Activated naive CD8-positive, alpha-beta T cell treated with anti-CD3 and anti-CD28 coated beads, Interleukin-2, amount 10 ng/mL, durations not matched to agents 7 days and 5 days (primary cell): ENCODE data around the gene UPF2. TPM values are rescaled to one million over a fixed set of nuclear protein-coding genes. Genes with fewer than 3 reads are reported as not detected.
"Not testable (repeated sequence)": the region's sequence is repeated elsewhere in the genome, so short reads cannot be mapped to it uniquely, and the experiment has no call there.

ENCODE experiments used
- ATAC-seq: fragments of 150-1000 bp; cut with Tn5 transposase; one replicate; pipeline ENCODE4 v1.10.0; 2021; ENCODE audit warnings: low read depth, moderate library complexity
- POLR2A ChIA-PET: fragments of 350-600 bp; sonication (Branson Sonifier 250); formaldehyde crosslinking; loops from one replicate; lab custom pipeline; 2021; ENCODE audit warnings: antibody characterized with exemption; lab: Charles Lee
- DNase-seq: peaks from one replicate; pipeline ENCODE4 v3.0.0; 2021
- H3K27ac Mint-ChIP-seq: one replicate; pipeline ENCODE4 v1.8.0; 2022; ENCODE audit warnings: mild to moderate bottlenecking, mixed read lengths
- H3K27me3 Mint-ChIP-seq: one replicate; pipeline ENCODE4 v1.8.0; 2022; ENCODE audit warnings: mild to moderate bottlenecking, moderate library complexity, mixed read lengths
- H3K36me3 Mint-ChIP-seq: one replicate; pipeline ENCODE4 v1.8.0; 2021; ENCODE audit warnings: mild to moderate bottlenecking, mixed read lengths
- H3K4me1 Mint-ChIP-seq: one replicate; pipeline ENCODE4 v1.8.0; 2021; ENCODE audit warnings: mixed read lengths
- H3K4me3 Mint-ChIP-seq: one replicate; pipeline ENCODE4 v1.8.0; 2022; ENCODE audit warnings: mild to moderate bottlenecking, moderate library complexity, mixed read lengths
- H3K9me3 Mint-ChIP-seq: one replicate; pipeline ENCODE4 v1.8.0; 2021; ENCODE audit warnings: mixed read lengths
- total RNA-seq, 2 experiments: library from RNA; stranded (reverse); gene quantifications; one replicate each; pipeline ENCODE4 v1.2.3, GENCODE V29; 2021

UPF2 gene
- total RNA-seq, 2 experiments from 2014 or later, result 30.4 to 31.0 TPM

GRCh38 chr10:11889263-11889662, 153.3 kb downstream of the UPF2 start:
- H3K27ac Mint-ChIP-seq, DNase-seq, H3K9me3 Mint-ChIP-seq, ATAC-seq, H3K4me1 Mint-ChIP-seq, H3K4me3 Mint-ChIP-seq, H3K27me3 Mint-ChIP-seq, POLR2A ChIA-PET, H3K36me3 Mint-ChIP-seq: not testable (repeated sequence)

DNA sequence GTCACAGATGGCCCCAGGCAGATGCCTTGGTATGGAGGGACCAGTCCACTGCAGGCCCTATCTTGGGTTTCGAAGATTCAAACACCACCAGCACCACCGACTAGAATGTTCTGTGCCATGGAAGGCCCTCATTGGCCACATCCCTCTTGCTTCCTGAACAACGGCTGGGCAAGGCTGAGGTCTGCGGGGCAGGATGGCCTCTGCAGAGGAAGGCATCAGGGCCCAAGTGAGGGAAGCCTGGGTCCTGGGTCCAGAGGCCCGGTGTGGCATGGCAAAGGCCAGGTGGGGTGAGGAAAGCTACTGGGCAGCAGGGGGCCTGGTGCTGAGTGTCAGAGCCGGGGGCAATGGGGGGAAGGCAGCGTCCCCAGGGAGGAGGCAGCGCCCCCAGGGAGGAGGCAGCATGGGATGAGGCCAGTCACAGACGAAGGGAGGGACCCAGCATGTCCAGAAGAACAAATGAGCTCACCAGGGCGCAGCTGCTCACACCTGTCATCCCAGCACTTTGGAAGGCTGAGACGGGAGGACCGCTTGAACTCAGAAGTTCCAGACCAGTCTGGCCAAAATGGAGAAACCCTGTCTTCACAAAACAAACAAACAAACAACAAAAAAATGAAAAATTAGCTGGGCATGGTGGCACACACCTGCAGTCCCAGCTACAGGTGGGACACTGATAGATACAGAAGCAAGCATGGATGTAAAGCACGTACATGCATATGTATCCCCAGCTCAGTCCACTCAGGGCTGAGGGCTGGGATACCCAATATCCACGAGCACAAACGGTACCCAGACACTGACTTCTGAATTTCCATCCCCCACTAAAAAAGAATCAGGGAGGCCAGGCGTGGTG, 155.0 kb downstream of the UPF2 start:
- ATAC-seq (no peak), DNase-seq (no peak)
- Mint-ChIP-seq H3K4me1 (peaks cover 5% of the 10 kb centered on the region), H3K36me3 (no peaks in the 10 kb centered on the region), H3K4me3 (no peak overlapping the region), H3K27me3 (no peaks in the 10 kb centered on the region), H3K9me3 (no peaks in the 10 kb centered on the region), H3K27ac (no peak overlapping the region)
- POLR2A ChIA-PET, result no interaction called here

- Mint-ChIP-seq H3K9me3 (no peaks in the 10 kb centered on the region), H3K4me1 (peaks cover 9% of the 10 kb centered on the region), H3K27ac (no peak overlapping the region)
These were observed 155.8 kb downstream of the UPF2 start for GRCh38 chr10:11886851-11887250.

DNA sequence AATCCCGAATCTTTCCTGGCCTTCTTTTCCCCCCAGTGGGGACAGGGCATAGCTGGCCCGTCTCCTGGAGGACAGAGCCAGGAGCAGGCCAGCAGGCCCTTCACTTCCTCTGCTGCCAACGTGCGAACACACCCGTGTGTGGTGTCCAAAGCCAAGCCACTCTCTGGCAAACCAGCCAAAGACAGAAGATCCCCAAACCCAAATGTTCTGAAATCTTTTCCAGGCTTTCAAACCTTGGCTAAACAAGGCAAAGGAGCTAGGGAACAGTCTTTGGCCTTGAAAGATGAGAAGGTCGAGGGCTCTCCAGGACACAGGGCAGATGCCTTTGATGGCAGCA, 156.5 kb downstream of the UPF2 start:
- ATAC-seq (no peak), DNase-seq (no peak)
- Mint-ChIP-seq H3K27me3 (no peaks in the 10 kb centered on the region), H3K9me3 (no peaks in the 10 kb centered on the region), H3K4me3 (no peak overlapping the region), H3K27ac (no peak overlapping the region), H3K36me3 (no peaks in the 10 kb centered on the region), H3K4me1 (peaks cover 9% of the 10 kb centered on the region)
- POLR2A ChIA-PET, result no interaction called here

More at GRCh38 chr10:11886851-11887250, 155.8 kb downstream of the UPF2 start:
- Mint-ChIP-seq H3K36me3 (no peaks in the 10 kb centered on the region), H3K27me3 (no peaks in the 10 kb centered on the region), H3K4me3 (no peak overlapping the region)
- no peak for DNase-seq
- no peak for ATAC-seq
- POLR2A ChIA-PET, result no interaction called here

DNA sequence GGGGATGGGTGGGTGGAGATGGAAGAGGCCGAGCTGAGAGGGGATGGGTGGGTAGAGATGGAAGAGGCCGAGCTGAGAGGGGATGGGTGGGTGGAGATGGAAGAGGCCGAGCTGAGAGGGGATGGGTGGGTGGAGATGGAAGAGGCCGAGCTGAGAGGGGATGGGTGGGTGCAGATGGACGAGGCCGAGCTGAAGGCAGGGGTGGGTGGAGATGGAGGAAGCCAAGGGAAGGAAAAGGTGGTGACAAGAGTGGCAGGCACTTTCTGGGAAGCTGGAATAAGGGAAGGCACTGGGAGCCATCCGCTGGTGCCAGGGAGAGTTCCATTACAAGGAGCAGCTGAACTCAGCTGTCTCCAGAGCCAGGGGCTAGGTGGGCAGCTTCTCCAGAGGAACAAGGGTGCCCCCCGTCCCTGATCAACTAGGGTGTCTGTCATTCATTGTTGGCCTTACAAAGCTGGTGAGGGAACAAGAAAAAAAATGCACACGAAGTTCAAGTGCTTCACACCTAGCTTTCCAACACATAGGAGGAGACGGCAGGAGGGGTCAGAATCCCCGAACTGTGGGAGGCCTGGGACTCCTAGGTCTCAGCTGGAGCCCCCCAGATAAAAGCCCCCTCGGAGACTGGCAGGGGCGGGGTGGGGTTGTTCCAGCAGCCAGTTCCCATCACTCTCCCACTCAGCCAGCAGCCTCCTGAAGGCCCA, 157.0 kb downstream of the UPF2 start:
- H3K9me3 Mint-ChIP-seq, result no peaks in the 10 kb centered on the region
- ATAC-seq, result no peak
- no peak overlapping the region for H3K27ac Mint-ChIP-seq
- peaks cover 9% of the 10 kb centered on the region for H3K4me1 Mint-ChIP-seq
- no peak overlapping the region for H3K4me3 Mint-ChIP-seq
- no peak for DNase-seq
- H3K36me3 Mint-ChIP-seq, result no peaks in the 10 kb centered on the region
- no peaks in the 10 kb centered on the region for H3K27me3 Mint-ChIP-seq
- POLR2A ChIA-PET, result no interaction called here

- H3K9me3 Mint-ChIP-seq, result no peaks in the 10 kb centered on the region
- no peaks in the 10 kb centered on the region for H3K36me3 Mint-ChIP-seq
- H3K27ac Mint-ChIP-seq, result no peak overlapping the region
- no peaks in the 10 kb centered on the region for H3K27me3 Mint-ChIP-seq
- DNase-seq (no peak), ATAC-seq (no peak)
- POLR2A ChIA-PET, result no interaction called here
- H3K4me1 Mint-ChIP-seq, result peaks cover 9% of the 10 kb centered on the region
- H3K4me3 Mint-ChIP-seq, result no peak overlapping the region
These were observed 157.7 kb downstream of the UPF2 start for GRCh38 chr10:11884706-11885423.

DNA sequence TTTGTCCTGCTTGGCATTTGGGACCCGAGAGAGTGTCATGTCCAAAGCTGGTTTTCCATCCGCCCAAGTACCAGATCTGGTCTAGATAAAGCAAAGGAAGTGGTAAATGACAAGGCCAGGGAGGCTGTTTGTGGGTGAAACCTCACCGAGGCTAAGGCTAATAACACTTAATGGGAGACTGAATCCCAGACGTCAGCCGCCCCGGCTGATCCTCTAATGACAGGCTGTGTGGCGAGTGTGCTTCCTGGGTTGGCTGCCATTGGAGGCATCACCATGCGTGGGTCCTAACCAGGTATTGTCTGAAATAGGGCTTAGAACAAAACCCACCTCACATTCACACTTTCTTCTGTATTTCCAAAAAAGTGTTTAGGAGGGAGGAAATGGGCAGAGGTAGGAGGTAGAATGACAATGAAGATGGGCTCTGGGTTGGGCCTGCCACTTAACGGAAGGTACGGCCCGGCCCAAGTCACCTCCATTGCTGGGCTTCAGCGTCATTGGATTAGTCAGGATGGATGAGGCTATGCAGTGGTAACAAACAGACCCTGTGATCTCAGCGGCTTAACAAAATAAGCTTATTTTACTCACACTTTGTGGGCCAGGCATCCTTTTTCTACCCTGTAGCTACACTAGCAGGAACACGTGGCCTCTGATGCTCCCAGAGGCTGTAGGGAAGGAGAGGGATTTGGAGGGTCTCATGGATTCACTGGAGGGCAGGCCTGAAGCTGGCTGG, 159.8 kb downstream of the UPF2 start:
- Mint-ChIP-seq H3K36me3 (no peaks in the 10 kb centered on the region), H3K9me3 (no peaks in the 10 kb centered on the region), H3K27me3 (no peaks in the 10 kb centered on the region), H3K4me1 (peaks cover 9% of the 10 kb centered on the region), H3K27ac (no peak overlapping the region), H3K4me3 (no peak overlapping the region)
- POLR2A ChIA-PET, result no interaction called here
- ATAC-seq (no peak), DNase-seq (no peak)

- no peaks in the 10 kb centered on the region for H3K36me3 Mint-ChIP-seq
- no peak for ATAC-seq
- POLR2A ChIA-PET, result no interaction called here
- H3K27me3 Mint-ChIP-seq, result peaks cover 1% of the 10 kb centered on the region
- DNase-seq, result no peak
- peaks cover 9% of the 10 kb centered on the region for H3K4me1 Mint-ChIP-seq
- H3K4me3 Mint-ChIP-seq, result no peak overlapping the region
- H3K9me3 Mint-ChIP-seq, result no peaks in the 10 kb centered on the region
- no peak overlapping the region for H3K27ac Mint-ChIP-seq
These were observed 160.9 kb downstream of the UPF2 start for GRCh38 chr10:11881477-11882417.

DNA sequence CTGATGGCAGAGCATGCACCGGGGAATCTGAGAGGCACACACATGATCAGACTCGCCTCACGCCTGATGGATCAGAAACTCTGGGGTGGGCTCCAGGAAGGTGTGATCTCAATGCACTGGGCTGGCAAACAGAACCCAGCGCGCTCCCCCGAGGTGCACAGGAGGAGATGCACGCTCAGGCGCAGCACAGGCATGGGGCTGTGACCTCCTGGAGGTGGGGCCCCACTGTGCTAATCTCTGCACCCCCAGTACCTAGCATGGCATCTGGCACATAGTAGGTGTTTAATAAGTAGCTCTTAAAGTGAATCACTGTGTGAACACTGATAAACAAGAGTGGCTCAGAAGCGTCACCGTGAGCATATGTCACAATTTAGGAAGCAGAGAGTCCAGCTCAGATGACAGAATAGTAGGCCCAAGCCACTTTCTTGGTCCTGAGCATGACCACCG, 161.6 kb downstream of the UPF2 start:
- Mint-ChIP-seq H3K4me3 (no peak overlapping the region), H3K27me3 (peaks cover 5% of the 10 kb centered on the region), H3K4me1 (peaks cover 9% of the 10 kb centered on the region), H3K36me3 (no peaks in the 10 kb centered on the region), H3K9me3 (no peaks in the 10 kb centered on the region), H3K27ac (no peak overlapping the region)
- no peak for ATAC-seq
- POLR2A ChIA-PET, result no interaction called here
- DNase-seq, result no peak

- Mint-ChIP-seq H3K4me1 (peaks cover 9% of the 10 kb centered on the region), H3K4me3 (no peak overlapping the region), H3K27me3 (peaks cover 5% of the 10 kb centered on the region), H3K9me3 (no peaks in the 10 kb centered on the region), H3K36me3 (no peaks in the 10 kb centered on the region), H3K27ac (no peak overlapping the region)
- ATAC-seq (no peak), DNase-seq (no peak)
- POLR2A ChIA-PET, result no interaction called here
These were observed 162.2 kb downstream of the UPF2 start for GRCh38 chr10:11880151-11881029.

GRCh38 chr10:11879387-11880094, 163.1 kb downstream of the UPF2 start:
- Mint-ChIP-seq H3K9me3 (no peaks in the 10 kb centered on the region), H3K27ac (no peak overlapping the region), H3K36me3 (no peaks in the 10 kb centered on the region), H3K27me3 (peaks cover 7% of the 10 kb centered on the region), H3K4me1 (peaks cover 15% of the 10 kb centered on the region), H3K4me3 (no peak overlapping the region)
- no peak for DNase-seq
- ATAC-seq, result no peak
- POLR2A ChIA-PET, result no interaction called here
